ENCODE data around the gene NUP188. TPM values are rescaled to one million over a fixed set of nuclear protein-coding genes. Genes with fewer than 3 reads are reported as not detected.
A peak's percentile ranks its signal among the peaks of the same experiment; 100 is the strongest.

The NUP188 gene
- total RNA-seq, 1 donor from 2014 or later: 128 TPM

DNA sequence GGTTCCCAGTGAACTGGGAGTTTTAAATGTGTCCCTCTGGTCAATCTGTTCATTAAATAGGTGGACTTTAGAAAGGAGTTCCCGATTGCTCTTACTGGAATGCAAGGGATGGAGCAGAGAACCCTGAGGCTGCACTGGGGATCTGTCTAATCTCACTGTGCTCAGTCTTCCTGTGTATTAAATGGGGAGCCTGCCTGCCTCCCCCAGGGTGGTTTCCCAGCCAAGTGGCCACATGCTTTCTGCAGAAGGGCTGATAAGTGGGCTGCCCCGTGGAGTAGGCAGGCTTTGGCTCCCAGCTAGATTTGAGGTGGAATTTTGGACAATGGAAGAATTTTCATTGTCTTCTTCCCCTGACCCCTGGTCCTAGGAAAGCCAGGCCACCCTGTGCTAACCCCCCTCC, 40.8 kb upstream of the NUP188 start:
- peaks cover 4% of the 10 kb centered on the region for H3K4me1 Mint-ChIP-seq
- H3K9me3 Mint-ChIP-seq: no peaks in the 10 kb centered on the region
- H3K4me3 Mint-ChIP-seq: no peak overlapping the region
- DNase-seq (ENCODE audit: low read depth, low spot score): no peak
- no peaks in the 10 kb centered on the region for H3K27me3 Mint-ChIP-seq (ENCODE audit: low read depth)
- H3K36me3 Mint-ChIP-seq (ENCODE audit: low read depth): peaks cover 19% of the 10 kb centered on the region
- H3K27ac Mint-ChIP-seq (ENCODE audit: unreplicated experiment): no peak overlapping the region
- TF ChIP-seq, protein P1, sequence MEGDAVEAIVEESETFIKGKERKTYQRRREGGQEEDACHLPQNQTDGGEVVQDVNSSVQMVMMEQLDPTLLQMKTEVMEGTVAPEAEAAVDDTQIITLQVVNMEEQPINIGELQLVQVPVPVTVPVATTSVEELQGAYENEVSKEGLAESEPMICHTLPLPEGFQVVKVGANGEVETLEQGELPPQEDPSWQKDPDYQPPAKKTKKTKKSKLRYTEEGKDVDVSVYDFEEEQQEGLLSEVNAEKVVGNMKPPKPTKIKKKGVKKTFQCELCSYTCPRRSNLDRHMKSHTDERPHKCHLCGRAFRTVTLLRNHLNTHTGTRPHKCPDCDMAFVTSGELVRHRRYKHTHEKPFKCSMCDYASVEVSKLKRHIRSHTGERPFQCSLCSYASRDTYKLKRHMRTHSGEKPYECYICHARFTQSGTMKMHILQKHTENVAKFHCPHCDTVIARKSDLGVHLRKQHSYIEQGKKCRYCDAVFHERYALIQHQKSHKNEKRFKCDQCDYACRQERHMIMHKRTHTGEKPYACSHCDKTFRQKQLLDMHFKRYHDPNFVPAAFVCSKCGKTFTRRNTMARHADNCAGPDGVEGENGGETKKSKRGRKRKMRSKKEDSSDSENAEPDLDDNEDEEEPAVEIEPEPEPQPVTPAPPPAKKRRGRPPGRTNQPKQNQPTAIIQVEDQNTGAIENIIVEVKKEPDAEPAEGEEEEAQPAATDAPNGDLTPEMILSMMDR (conservative IDR thresholded peaks at IDR 0.05): no peak

DNA sequence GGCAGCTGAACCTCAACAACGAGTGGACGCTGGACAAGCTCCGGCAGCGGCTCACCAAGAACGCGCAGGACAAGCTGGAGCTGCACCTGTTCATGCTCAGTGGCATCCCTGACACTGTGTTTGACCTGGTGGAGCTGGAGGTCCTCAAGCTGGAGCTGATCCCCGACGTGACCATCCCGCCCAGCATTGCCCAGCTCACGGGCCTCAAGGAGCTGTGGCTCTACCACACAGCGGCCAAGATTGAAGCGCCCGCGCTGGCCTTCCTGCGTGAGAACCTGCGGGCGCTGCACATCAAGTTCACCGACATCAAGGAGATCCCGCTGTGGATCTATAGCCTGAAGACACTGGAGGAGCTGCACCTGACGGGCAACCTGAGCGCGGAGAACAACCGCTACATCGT, 39.1 kb upstream of the NUP188 start:
- TF ChIP-seq, protein P1 (conservative IDR thresholded peaks at IDR 0.05): no peak
- H3K9me3 Mint-ChIP-seq: no peaks in the 10 kb centered on the region
- H3K27me3 Mint-ChIP-seq (ENCODE audit: low read depth): no peaks in the 10 kb centered on the region
- peaks cover 19% of the 10 kb centered on the region for H3K4me1 Mint-ChIP-seq
- no peak overlapping the region for H3K4me3 Mint-ChIP-seq
- H3K27ac Mint-ChIP-seq (ENCODE audit: unreplicated experiment): no peak overlapping the region
- H3K36me3 Mint-ChIP-seq (ENCODE audit: low read depth): peaks cover 19% of the 10 kb centered on the region
- no peak for DNase-seq (ENCODE audit: low read depth, low spot score)

DNA sequence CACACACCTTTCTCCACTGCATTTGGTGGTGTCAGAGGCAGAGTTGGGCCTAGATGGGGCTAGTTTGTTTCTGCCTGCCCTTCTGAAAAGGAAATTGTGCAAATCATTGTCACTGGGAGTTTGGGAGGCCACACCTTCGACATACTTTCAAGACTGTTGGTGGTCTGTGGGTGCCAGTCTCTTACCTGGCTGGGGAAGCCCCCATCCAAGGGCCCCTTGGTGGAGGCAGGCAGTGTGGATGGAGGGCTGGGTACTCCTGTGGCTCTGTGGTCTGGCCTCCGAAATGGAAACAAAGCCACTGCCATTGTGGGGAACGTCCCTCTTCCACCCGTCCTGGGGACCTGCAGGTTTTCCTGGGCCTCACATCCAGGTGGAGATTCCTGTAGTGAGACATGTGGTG, 37.6 kb upstream of the NUP188 start:
- Mint-ChIP-seq H3K9me3 (no peaks in the 10 kb centered on the region), H3K4me1 (peaks cover 19% of the 10 kb centered on the region), H3K27me3 (ENCODE audit: low read depth) (no peaks in the 10 kb centered on the region), H3K27ac (ENCODE audit: unreplicated experiment) (peak overlapping the region; percentile 27), H3K36me3 (ENCODE audit: low read depth) (peaks cover 19% of the 10 kb centered on the region), H3K4me3 (no peak overlapping the region)
- DNase-seq (ENCODE audit: low read depth, low spot score): no peak
- TF ChIP-seq, protein P1 (conservative IDR thresholded peaks at IDR 0.05): no peak

DNA sequence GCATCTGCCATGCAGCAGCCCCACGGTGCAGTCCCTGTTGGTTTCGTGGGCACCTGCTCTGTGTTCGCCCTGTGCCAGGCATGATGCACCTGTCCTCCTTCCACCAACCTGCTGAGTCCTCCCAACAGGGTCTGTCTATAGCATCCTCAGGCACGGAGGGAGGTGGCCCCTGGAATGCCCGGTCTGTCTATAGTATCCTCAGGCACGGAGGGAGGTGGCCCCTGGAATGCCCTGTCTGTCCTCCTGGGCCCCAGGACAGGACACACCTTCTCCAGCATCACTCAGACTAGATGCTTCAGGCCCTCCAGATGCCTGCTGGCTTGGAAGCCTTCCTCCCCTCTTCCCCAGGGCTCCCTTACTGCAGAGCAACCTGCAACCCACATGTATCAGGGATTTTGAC, 36.6 kb upstream of the NUP188 start:
- H3K4me3 Mint-ChIP-seq: no peak overlapping the region
- H3K9me3 Mint-ChIP-seq: no peaks in the 10 kb centered on the region
- no peak for DNase-seq (ENCODE audit: low read depth, low spot score)
- H3K27ac Mint-ChIP-seq (ENCODE audit: unreplicated experiment): peak overlapping the region; percentile 20
- TF ChIP-seq, protein P1 (conservative IDR thresholded peaks at IDR 0.05): no peak
- peaks cover 19% of the 10 kb centered on the region for H3K4me1 Mint-ChIP-seq
- H3K36me3 Mint-ChIP-seq (ENCODE audit: low read depth): peaks cover 19% of the 10 kb centered on the region
- H3K27me3 Mint-ChIP-seq (ENCODE audit: low read depth): no peaks in the 10 kb centered on the region

DNA sequence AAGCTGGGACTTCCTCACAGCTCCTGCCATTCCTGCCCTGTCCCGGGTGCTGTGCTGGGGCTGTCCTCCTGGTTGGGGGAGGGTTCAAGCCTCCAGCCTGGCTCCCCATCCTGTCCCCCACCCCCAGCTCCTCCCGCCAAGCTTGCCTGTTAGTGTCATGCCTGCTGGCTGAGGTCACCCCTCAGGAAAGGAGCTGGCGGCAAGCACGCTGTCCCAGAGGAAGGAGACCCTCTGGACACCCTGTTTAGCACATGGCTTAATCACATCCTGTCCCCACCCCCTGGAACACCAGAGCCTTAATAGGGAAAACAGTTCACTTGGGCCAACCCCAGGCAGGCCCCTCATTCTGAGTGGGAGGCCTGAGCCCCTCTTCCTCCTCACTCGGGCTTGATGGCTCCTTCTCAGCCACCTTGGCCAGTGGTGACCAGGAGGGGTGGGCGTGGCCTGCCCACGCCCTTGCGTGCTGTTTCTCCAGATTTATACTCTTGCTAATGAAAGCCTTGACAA, 35.9 kb upstream of the NUP188 start:
- Mint-ChIP-seq H3K4me1 (peaks cover 19% of the 10 kb centered on the region), H3K9me3 (no peaks in the 10 kb centered on the region), H3K27me3 (ENCODE audit: low read depth) (no peaks in the 10 kb centered on the region), H3K27ac (ENCODE audit: unreplicated experiment) (peak overlapping the region; percentile 27), H3K36me3 (ENCODE audit: low read depth) (peaks cover 19% of the 10 kb centered on the region), H3K4me3 (no peak overlapping the region)
- TF ChIP-seq, protein P1 (conservative IDR thresholded peaks at IDR 0.05): no peak
- DNase-seq (ENCODE audit: low read depth, low spot score): no peak

Measured in neural crest cell (in vitro differentiated cells).